GM21576 (cell line): ENCODE measurements around the gene UPK1B.
"Not testable (repeated sequence)": the region's sequence is repeated elsewhere in the genome, so short reads cannot be mapped to it uniquely, and the experiment has no call there.

Experiments
- ATAC-seq: cut with Tn5 transposase; IDR thresholded peaks from one replicate; pipeline ENCODE4 v1.9.1; 2021; ENCODE audit warnings: mild to moderate bottlenecking, moderate library complexity; ENCODE audit not compliant: unreplicated experiment

Gene UPK1B

GRCh38 chr3:119173325-119173724 is at the start of gene UPK1B:
Gene UPK1B, plus strand, starts transcription at chr3:119173598. Its CDS starts 13,144 bp downstream, at chr3:119186742.
- no peak for ATAC-seq

GRCh38 chr3:119125342-119125741 is 48.1 kb upstream of the UPK1B start:
- no peak for ATAC-seq

GRCh38 chr3:119125742-119126504 is 47.5 kb upstream of the UPK1B start:
- ATAC-seq, result no peak

- ATAC-seq, result not testable (repeated sequence)
Observed at GRCh38 chr3:119130291-119130690, 43.1 kb upstream of the UPK1B start.

GRCh38 chr3:119132291-119132690 is 41.1 kb upstream of the UPK1B start:
- not testable (repeated sequence) for ATAC-seq

GRCh38 chr3:119139360-119139759 is 34.0 kb upstream of the UPK1B start:
- ATAC-seq, result not testable (repeated sequence)

- no peak for ATAC-seq
Observed at GRCh38 chr3:119140466-119140865, 32.9 kb upstream of the UPK1B start.

GRCh38 chr3:119145128-119145499 is 28.3 kb upstream of the UPK1B start:
- ATAC-seq, result peak; percentile 27

GRCh38 chr3:119145500-119146167 is 27.8 kb upstream of the UPK1B start, which contains the start of gene TEX55:
Gene TEX55, plus strand, starts transcription at chr3:119146165. Its CDS starts 25 bp downstream, at chr3:119146190.
- peak; percentile 65 for ATAC-seq

- no peak for ATAC-seq
Observed at GRCh38 chr3:119146578-119147375, 26.6 kb upstream of the UPK1B start.

GRCh38 chr3:119147494-119147893 is 25.9 kb upstream of the UPK1B start:
- ATAC-seq, result no peak

GRCh38 chr3:119148493-119149180 is 24.8 kb upstream of the UPK1B start:
- no peak for ATAC-seq

- ATAC-seq, result no peak
Observed at GRCh38 chr3:119149484-119149883, 23.9 kb upstream of the UPK1B start.

- no peak for ATAC-seq
Observed at GRCh38 chr3:119156868-119157267, 16.5 kb upstream of the UPK1B start.

- ATAC-seq, result no peak
Observed at GRCh38 chr3:119157971-119158370, 15.4 kb upstream of the UPK1B start.

GRCh38 chr3:119160361-119160760 is 13.0 kb upstream of the UPK1B start:
- ATAC-seq, result no peak

- no peak for ATAC-seq
Observed at GRCh38 chr3:119160815-119161214, 12.6 kb upstream of the UPK1B start.

- ATAC-seq, result no peak
Observed at GRCh38 chr3:119161240-119161639, 12.2 kb upstream of the UPK1B start.

- ATAC-seq, result not testable (repeated sequence)
Observed at GRCh38 chr3:119164745-119165144, 8.7 kb upstream of the UPK1B start.

- ATAC-seq, result no peak
Observed at GRCh38 chr3:119170821-119171220, 2.6 kb upstream of the UPK1B start.
